Panc1 (cell line): ENCODE measurements around the gene TTLL12. TPM values are rescaled to one million over a fixed set of nuclear protein-coding genes. Genes with fewer than 3 reads are reported as not detected.

Experiments
- ATAC-seq: fragments of 200-7000 bp; cut with Tn5 transposase; 2 replicates; pipeline ENCODE4 v1.9.1; 2020; ENCODE audit warnings: mild to moderate bottlenecking, moderate library complexity
- BruUV-seq: library from RNA; stranded (reverse); fragments of 400-500 nt; replicated peaks from 2 replicates; lab custom pipeline; 2021; lab: Mats Ljungman, UMichigan
- CTCF ChIA-PET: fragments of 300-600 bp; sonication (Branson Sonifier 250); formaldehyde crosslinking; loops from one replicate; lab custom pipeline; 2022; ENCODE audit warnings: antibody characterized with exemption; lab: Charles Lee
- POLR2A ChIA-PET: fragments of 300-600 bp; sonication (Branson Sonifier 250); formaldehyde crosslinking; loops from one replicate; lab custom pipeline; 2022; ENCODE audit warnings: antibody characterized with exemption; lab: Charles Lee
- DNase-seq: peaks from one replicate; pipeline ENCODE4 v3.0.0-alpha.2; 2010; ENCODE audit warnings: low read depth, low spot score
- H3K27ac ChIP-seq: 2 replicates; pipeline ENCODE4 v1.5.1; 2011; ENCODE audit warnings: mild to moderate bottlenecking, low read length, inconsistent platforms
- H3K27me3 ChIP-seq: fragments of 200-500 bp; sonication (Bioruptor generic); 2 replicates; pipeline ENCODE4 v1.6.0; 2014; ENCODE audit warnings: low read length, inconsistent platforms; ENCODE audit not compliant: control insufficient read depth, insufficient read depth
- H3K36me3 ChIP-seq: fragments of 200-500 bp; sonication (Bioruptor generic); 2 replicates; pipeline ENCODE4 v1.5.1; 2014; ENCODE audit warnings: inconsistent platforms, mild to moderate bottlenecking, low read length, moderate library complexity; ENCODE audit not compliant: control insufficient read depth, insufficient read depth
- H3K4me1 ChIP-seq: 2 replicates; pipeline ENCODE4 v1.5.1; 2011; ENCODE audit warnings: inconsistent platforms, mild to moderate bottlenecking, low read length, moderate library complexity; ENCODE audit not compliant: control insufficient read depth, insufficient read depth
- H3K4me3 ChIP-seq, 2 experiments: 2 replicates each; pipeline ENCODE4 v1.5.1; 2011 to 2012; ENCODE audit warnings: low read depth in 2 of 2, low read length in 2 of 2, mild to moderate bottlenecking in 2 of 2, inconsistent platforms in 1 of 2, moderate library complexity in 1 of 2
- H3K9me3 ChIP-seq: fragments of 200-500 bp; sonication (Bioruptor generic); 2 replicates; pipeline ENCODE4 v1.5.1; 2014; ENCODE audit warnings: low read depth, mild to moderate bottlenecking, inconsistent platforms, low read length, moderate library complexity; ENCODE audit not compliant: control insufficient read depth, insufficient read depth
- POLR2AphosphoS5 ChIP-seq: IDR thresholded peaks from 2 replicates; pipeline ENCODE4 v1.6.1; 2012; ENCODE audit warnings: mild to moderate bottlenecking, low read depth, low read length, moderate library complexity
- SIN3A ChIP-seq: IDR thresholded peaks from 2 replicates; pipeline ENCODE4 v1.6.1; 2012; ENCODE audit warnings: low read depth, mild to moderate bottlenecking, low read length, moderate library complexity, borderline replicate concordance; ENCODE audit not compliant: insufficient read depth
- TCF7L2 ChIP-seq: IDR thresholded peaks from 2 replicates; pipeline ENCODE4 v1.6.1; 2011; ENCODE audit warnings: mild to moderate bottlenecking, low read depth, low read length, inconsistent platforms
- in situ Hi-C: cut with HindIII; loops from 2 replicates; pipeline ENCODE4 v1.10.0; 2016; ENCODE audit warnings: low sequenced_read_pairs, low pct_unique_long_range_greater_than_20kb
- intact Hi-C: fragments of 100-400 bp; cut with micrococcal nuclease; formaldehyde crosslinking; loops from one replicate; pipeline ENCODE4 v1.10.0; 2022; ENCODE audit not compliant: unreplicated experiment
- total RNA-seq: library from RNA; stranded (reverse); gene quantifications from one replicate; pipeline ENCODE4 v1.2.1, GENCODE V29; 2021; ENCODE audit not compliant: unreplicated experiment
- TF ChIP-seq, protein P1 (sequence below), 2 experiments: IDR thresholded peaks; 2 replicates each; pipeline ENCODE4 v1.6.1; 2011 to 2012; ENCODE audit warnings: low read depth in 2 of 2, control low read depth in 1 of 2, low read length in 1 of 2, mild to moderate bottlenecking in 1 of 2, moderate library complexity in 1 of 2; ENCODE audit not compliant: insufficient read depth in 1 of 2
- TF ChIP-seq, protein P2 (sequence below): fragments of 450-650 bp; IDR thresholded peaks from 2 replicates; pipeline ENCODE4 v1.5.1; 2017; ENCODE audit warnings: mild to moderate bottlenecking

Gene TTLL12
- total RNA-seq, 1 experiment from 2014 or later, result 26.3 TPM

DNA sequence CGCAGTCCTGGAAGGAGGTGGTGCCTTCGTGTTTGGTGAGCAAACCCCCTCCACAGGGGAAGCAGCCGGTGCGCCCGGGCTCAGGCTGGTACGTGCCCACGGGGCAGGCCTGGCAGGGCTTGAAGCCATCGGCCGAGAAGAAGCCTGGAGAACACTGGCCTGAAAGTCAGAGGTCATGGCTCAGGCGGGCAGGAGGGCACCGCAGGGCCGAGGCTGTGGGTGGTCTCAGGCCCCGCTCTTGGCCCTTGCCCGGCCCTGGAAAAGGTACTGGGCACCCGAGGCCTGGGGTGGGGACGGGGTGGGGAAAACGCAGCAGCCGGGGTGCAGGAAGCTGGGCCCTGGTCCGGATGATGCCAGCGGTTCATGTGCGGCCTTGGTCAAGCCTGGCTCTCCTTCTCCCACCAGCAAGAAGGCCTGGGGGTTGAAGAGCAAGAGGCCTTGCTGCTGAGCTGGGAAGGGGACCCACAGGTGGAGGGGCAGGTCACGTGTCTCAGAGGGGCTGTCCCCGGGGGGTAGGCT lies 25.6 kb upstream of the TTLL12 start:
- ChIA-PET CTCF (interaction anchor here (0.6 to 0.9 kb wide), 3 partner anchors 11 to 19 kb away, joined by 3 to 12 read pairs (median 4); no protein-coding TSS in a partner anchor), POLR2A (no interaction called here)
- intact Hi-C loops (no loop called here), in situ Hi-C loops (no loop called here)
- BruUV-seq, result no TSS peak
- Histone ChIP-seq H3K27ac (no peak overlapping the region), H3K9me3 (no peaks in the 10 kb centered on the region), H3K4me3 (no peak overlapping the region), H3K36me3 (no peaks in the 10 kb centered on the region), H3K27me3 (no peaks in the 10 kb centered on the region), H3K4me1 (no peaks in the 10 kb centered on the region)
- TF ChIP-seq, protein P1, sequence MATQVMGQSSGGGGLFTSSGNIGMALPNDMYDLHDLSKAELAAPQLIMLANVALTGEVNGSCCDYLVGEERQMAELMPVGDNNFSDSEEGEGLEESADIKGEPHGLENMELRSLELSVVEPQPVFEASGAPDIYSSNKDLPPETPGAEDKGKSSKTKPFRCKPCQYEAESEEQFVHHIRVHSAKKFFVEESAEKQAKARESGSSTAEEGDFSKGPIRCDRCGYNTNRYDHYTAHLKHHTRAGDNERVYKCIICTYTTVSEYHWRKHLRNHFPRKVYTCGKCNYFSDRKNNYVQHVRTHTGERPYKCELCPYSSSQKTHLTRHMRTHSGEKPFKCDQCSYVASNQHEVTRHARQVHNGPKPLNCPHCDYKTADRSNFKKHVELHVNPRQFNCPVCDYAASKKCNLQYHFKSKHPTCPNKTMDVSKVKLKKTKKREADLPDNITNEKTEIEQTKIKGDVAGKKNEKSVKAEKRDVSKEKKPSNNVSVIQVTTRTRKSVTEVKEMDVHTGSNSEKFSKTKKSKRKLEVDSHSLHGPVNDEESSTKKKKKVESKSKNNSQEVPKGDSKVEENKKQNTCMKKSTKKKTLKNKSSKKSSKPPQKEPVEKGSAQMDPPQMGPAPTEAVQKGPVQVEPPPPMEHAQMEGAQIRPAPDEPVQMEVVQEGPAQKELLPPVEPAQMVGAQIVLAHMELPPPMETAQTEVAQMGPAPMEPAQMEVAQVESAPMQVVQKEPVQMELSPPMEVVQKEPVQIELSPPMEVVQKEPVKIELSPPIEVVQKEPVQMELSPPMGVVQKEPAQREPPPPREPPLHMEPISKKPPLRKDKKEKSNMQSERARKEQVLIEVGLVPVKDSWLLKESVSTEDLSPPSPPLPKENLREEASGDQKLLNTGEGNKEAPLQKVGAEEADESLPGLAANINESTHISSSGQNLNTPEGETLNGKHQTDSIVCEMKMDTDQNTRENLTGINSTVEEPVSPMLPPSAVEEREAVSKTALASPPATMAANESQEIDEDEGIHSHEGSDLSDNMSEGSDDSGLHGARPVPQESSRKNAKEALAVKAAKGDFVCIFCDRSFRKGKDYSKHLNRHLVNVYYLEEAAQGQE (IDR thresholded peaks at IDR 0.05; ENCODE audit: insufficient read depth in 1 of 2, low read depth in 2 of 2, low read length in 1 of 2), result no peak
- TF ChIP-seq, protein P2, sequence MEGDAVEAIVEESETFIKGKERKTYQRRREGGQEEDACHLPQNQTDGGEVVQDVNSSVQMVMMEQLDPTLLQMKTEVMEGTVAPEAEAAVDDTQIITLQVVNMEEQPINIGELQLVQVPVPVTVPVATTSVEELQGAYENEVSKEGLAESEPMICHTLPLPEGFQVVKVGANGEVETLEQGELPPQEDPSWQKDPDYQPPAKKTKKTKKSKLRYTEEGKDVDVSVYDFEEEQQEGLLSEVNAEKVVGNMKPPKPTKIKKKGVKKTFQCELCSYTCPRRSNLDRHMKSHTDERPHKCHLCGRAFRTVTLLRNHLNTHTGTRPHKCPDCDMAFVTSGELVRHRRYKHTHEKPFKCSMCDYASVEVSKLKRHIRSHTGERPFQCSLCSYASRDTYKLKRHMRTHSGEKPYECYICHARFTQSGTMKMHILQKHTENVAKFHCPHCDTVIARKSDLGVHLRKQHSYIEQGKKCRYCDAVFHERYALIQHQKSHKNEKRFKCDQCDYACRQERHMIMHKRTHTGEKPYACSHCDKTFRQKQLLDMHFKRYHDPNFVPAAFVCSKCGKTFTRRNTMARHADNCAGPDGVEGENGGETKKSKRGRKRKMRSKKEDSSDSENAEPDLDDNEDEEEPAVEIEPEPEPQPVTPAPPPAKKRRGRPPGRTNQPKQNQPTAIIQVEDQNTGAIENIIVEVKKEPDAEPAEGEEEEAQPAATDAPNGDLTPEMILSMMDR, result no peak
- no peak for TF ChIP-seq TCF7L2
- no peak for TF ChIP-seq SIN3A
- no peak for TF ChIP-seq POLR2AphosphoS5
- ATAC-seq (no peak), DNase-seq (no peak)

DNA sequence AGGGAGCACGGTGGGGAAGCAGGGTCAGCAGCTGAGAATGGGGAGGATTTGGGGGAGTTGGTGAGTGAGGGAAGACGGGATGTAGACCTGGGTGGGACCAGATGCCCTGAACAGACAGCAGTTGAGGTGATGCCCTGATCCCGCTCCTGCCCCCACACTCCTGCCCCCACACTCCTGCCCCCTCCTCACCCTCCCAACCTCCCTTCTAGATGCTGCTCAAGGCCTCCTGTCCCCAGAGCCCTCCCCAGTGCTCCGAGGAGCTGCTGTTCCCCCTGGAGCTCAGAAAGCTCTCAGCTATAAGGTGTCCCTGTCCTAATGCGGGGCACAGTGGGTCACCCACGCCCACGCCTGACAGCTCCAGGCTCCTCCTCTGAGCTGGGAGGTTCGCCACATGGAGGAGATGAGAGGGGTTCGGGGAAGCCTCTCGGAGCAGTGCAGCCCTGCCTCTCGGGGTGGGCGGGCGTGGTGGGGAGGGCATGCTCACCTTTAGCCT lies 25.1 kb upstream of the TTLL12 start:
- CTCF ChIA-PET, result interaction anchor here (0.6 to 0.7 kb wide), 2 partner anchors 12 to 19 kb away, joined by 4 to 12 read pairs; no protein-coding TSS in a partner anchor
- POLR2A ChIA-PET, result no interaction called here
- BruUV-seq, result no TSS peak
- Histone ChIP-seq H3K36me3 (no peaks in the 10 kb centered on the region), H3K27ac (no peak overlapping the region), H3K4me1 (no peaks in the 10 kb centered on the region), H3K9me3 (no peaks in the 10 kb centered on the region), H3K27me3 (no peaks in the 10 kb centered on the region), H3K4me3 (no peak overlapping the region)
- in situ Hi-C loops, result no loop called here
- ATAC-seq (no peak), DNase-seq (no peak)
- TF ChIP-seq TCF7L2, result no peak
- TF ChIP-seq, protein P1 (IDR thresholded peaks at IDR 0.05; ENCODE audit: insufficient read depth in 1 of 2, low read depth in 2 of 2, low read length in 1 of 2), result no peak
- TF ChIP-seq POLR2AphosphoS5, result no peak
- no peak for TF ChIP-seq SIN3A
- TF ChIP-seq, protein P2, result no peak
- intact Hi-C loops, result no loop called here
